Mucosa of stomach (tissue), 1 donor: Measurements from ENCODE around the gene XPNPEP2.
"Not testable (repeated sequence)": the region's sequence is repeated elsewhere in the genome, so short reads cannot be mapped to it uniquely, and the experiment has no call there.

Experiments used
- H3K27me3 ChIP-seq: one replicate; pipeline ENCODE4 v1.7.0; 2013; ENCODE audit warnings: mild to moderate bottlenecking, low read length; ENCODE audit not compliant: control insufficient read depth, insufficient read depth
- H3K36me3 ChIP-seq: one replicate; pipeline ENCODE4 v1.7.0; 2013; ENCODE audit warnings: low read length; ENCODE audit not compliant: control insufficient read depth, insufficient read depth
- H3K4me1 ChIP-seq: one replicate; pipeline ENCODE4 v1.7.0; 2013; ENCODE audit warnings: mild to moderate bottlenecking, low read length; ENCODE audit not compliant: control insufficient read depth, insufficient read depth
- H3K4me3 ChIP-seq: one replicate; pipeline ENCODE4 v1.7.0; 2013; ENCODE audit warnings: low read length
- H3K9ac ChIP-seq: one replicate; pipeline ENCODE4 v1.7.0; 2013; ENCODE audit warnings: mild to moderate bottlenecking, low read length, moderate library complexity
- H3K9me3 ChIP-seq: one replicate; pipeline ENCODE4 v1.7.0; 2013; ENCODE audit warnings: mild to moderate bottlenecking, low read length, moderate library complexity; ENCODE audit not compliant: control insufficient read depth
- donor health status: Pancreatic carcinoma.

Gene XPNPEP2

DNA sequence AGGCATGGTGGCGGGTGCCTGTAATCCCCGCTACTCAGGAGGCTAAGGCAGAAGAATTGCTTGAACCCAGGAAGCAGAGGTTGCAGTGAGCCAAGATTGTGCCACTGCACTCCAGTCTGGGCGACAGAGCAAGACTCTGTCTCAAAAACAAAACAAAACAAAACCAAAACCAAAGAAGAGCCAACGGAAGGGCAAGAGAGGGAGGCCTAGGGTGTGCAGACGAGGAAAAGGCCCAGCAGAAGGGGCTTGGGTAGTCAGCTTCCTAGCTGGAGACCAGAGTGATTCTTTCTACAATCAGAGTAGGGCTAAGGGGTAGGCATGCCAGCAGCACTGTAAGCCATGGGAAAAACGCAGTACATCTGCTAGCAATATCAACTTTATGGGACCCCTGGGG is 4.0 kb downstream of the XPNPEP2 start:
- not testable (repeated sequence) for H3K27me3 ChIP-seq, H3K9ac ChIP-seq, H3K36me3 ChIP-seq, H3K4me1 ChIP-seq, H3K9me3 ChIP-seq, H3K4me3 ChIP-seq

DNA sequence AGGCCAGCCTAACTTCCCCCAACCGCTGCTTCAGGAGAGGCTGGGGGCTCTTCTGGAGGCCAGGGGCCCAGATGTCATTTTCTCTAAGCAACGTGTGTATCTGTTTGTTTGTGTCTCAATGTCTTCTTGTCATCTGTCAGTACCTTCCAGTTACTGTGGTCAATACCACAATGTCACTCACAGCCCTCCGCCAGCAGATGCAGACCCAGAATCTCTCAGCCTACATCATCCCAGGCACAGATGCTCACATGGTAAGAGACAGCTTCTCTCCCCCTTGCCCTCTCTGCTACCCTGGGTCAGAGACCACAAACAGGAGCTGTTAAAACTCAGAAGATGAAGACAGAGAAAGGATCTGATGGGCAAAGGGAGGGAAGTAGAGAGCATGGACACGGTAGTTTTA is 5.0 kb downstream of the XPNPEP2 start:
- Histone ChIP-seq H3K4me3 (no peak overlapping the region), H3K27me3 (no peaks in the 10 kb centered on the region), H3K9me3 (no peaks in the 10 kb centered on the region), H3K9ac (no peak overlapping the region), H3K36me3 (no peaks in the 10 kb centered on the region), H3K4me1 (no peaks in the 10 kb centered on the region)

GRCh38 chrX:129744861-129745321 is 6.1 kb downstream of the XPNPEP2 start:
- Histone ChIP-seq H3K9me3 (no peaks in the 10 kb centered on the region), H3K27me3 (no peaks in the 10 kb centered on the region), H3K9ac (no peak overlapping the region), H3K4me3 (no peak overlapping the region), H3K4me1 (no peaks in the 10 kb centered on the region), H3K36me3 (no peaks in the 10 kb centered on the region)

DNA sequence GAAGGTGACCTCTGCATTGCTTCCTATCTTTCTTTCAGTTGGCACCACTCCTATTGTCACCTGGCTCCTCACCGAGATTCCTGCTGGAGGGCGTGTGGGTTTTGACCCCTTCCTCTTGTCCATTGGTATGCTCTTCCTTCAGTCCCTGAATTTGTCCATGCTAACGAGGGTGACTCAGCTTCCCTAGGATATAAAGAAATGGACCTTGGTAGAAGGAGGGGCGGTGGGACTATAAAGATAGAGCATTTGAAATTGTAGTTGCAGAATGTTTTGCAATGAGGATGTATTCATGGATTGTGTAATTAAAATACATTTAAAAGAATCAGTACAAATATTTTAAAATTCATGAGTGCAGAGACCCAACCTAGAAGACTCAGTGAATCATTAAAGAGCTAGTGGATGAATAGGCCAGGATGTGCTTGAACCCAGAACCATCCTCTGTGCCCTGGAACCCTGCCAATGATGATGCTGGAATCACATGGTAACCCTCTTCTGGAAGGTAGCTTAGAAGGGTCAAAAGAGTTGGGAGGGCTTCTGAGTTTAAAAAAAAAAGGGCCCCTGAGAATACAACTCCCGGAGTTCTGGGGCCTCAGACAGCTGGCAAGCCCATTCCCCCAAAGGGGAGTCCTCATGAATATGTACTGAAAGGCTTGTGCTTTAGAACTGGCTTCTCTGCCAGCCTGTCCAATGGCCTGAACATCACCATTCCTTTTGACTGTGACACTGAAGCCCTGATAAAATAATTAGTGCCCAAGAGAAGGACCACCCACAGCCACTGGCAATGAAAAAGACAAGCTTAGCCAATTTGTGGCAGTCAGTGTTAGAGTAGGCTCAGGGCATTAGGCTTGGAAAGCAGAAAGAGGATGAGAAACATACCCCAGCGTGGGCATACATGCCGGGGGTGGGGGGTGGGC is 8.0 kb downstream of the XPNPEP2 start:
- H3K27me3 ChIP-seq: no peaks in the 10 kb centered on the region
- H3K4me1 ChIP-seq: no peaks in the 10 kb centered on the region
- no peak overlapping the region for H3K9ac ChIP-seq
- no peak overlapping the region for H3K4me3 ChIP-seq
- no peaks in the 10 kb centered on the region for H3K36me3 ChIP-seq
- no peaks in the 10 kb centered on the region for H3K9me3 ChIP-seq

DNA sequence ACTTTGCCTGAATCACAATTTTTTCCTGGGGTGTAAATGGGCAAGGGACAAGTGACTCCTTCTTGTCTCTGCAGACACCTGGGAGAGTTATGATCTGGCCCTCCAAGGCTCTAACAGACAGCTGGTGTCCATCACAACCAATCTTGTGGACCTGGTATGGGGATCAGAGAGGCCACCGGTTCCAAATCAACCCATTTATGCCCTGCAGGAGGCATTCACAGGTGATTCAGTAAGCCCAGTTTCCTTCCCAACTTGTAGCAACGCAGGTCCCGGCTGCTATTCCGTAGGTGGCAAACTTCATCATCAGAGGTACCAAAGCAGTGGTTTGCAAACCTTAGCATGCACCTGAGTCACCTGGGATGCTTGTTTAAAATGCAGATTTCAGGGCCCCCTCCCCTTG is 8.8 kb downstream of the XPNPEP2 start:
- H3K27me3 ChIP-seq: no peaks in the 10 kb centered on the region
- no peaks in the 10 kb centered on the region for H3K4me1 ChIP-seq
- no peaks in the 10 kb centered on the region for H3K36me3 ChIP-seq
- H3K9me3 ChIP-seq: no peaks in the 10 kb centered on the region
- H3K4me3 ChIP-seq: no peak overlapping the region
- no peak overlapping the region for H3K9ac ChIP-seq

- no peak overlapping the region for H3K9ac ChIP-seq
- no peaks in the 10 kb centered on the region for H3K36me3 ChIP-seq
- no peaks in the 10 kb centered on the region for H3K27me3 ChIP-seq
- H3K9me3 ChIP-seq: no peaks in the 10 kb centered on the region
- no peak overlapping the region for H3K4me3 ChIP-seq
- no peaks in the 10 kb centered on the region for H3K4me1 ChIP-seq
These were observed 9.5 kb downstream of the XPNPEP2 start for GRCh38 chrX:129748305-129748704.

DNA sequence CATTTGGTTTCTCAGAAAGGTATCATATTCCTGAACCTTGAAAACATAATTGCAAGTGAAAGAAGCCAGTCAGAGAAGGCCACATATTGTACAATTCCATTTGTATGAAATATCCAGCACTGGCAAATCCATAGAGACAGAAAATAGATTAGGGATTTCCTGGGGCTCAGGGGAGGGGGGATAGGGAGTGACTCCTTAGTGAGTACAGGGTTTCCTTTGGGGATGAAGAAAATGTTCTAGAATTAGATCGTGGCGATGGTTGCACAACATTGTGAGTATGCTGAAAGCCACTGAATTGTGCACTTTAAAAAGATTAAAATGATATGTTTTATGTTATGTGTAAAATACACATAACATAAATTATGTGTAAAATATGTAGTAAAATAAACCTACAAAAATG is 10.3 kb downstream of the XPNPEP2 start:
- Histone ChIP-seq H3K36me3 (no peaks in the 10 kb centered on the region), H3K4me3 (no peak overlapping the region), H3K9me3 (no peaks in the 10 kb centered on the region), H3K4me1 (no peaks in the 10 kb centered on the region), H3K27me3 (no peaks in the 10 kb centered on the region), H3K9ac (no peak overlapping the region)

- Histone ChIP-seq H3K36me3 (no peaks in the 10 kb centered on the region), H3K9ac (no peak overlapping the region), H3K9me3 (no peaks in the 10 kb centered on the region), H3K4me1 (no peaks in the 10 kb centered on the region), H3K27me3 (no peaks in the 10 kb centered on the region), H3K4me3 (no peak overlapping the region)
These were observed 12.2 kb downstream of the XPNPEP2 start for GRCh38 chrX:129750971-129751370.

- Histone ChIP-seq H3K4me3 (no peak overlapping the region), H3K27me3 (no peaks in the 10 kb centered on the region), H3K36me3 (no peaks in the 10 kb centered on the region), H3K9me3 (no peaks in the 10 kb centered on the region), H3K9ac (no peak overlapping the region), H3K4me1 (peaks cover 3% of the 10 kb centered on the region)
These were observed 15.6 kb downstream of the XPNPEP2 start for GRCh38 chrX:129754056-129755024.

- Histone ChIP-seq H3K4me3 (no peak overlapping the region), H3K27me3 (no peaks in the 10 kb centered on the region), H3K9me3 (no peaks in the 10 kb centered on the region), H3K4me1 (peaks cover 8% of the 10 kb centered on the region), H3K9ac (no peak overlapping the region), H3K36me3 (no peaks in the 10 kb centered on the region)
These were observed 17.2 kb downstream of the XPNPEP2 start for GRCh38 chrX:129755779-129756650.

DNA sequence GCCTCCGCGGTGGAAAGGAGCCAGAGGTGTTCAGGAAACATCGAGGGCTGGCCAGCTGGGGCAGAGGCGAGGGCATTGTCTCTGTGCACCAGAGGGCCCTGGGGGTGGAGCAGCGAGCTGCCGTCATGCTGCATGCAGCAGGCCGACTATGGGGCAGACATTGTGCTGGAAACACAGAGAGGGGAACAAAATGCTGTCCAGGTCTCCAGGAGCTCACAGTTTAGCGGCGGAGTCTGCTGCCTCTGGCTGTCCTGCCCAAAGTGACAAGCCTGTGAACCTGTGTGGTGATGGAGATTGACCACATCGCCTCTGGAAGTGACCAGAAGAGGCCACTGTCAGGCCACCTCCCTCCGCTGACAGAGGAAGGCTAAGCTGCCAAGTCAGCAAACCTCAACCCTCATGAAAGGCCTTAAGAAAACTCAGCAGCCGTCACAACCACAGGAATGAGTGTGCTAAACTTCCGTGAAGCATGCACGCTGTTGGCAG is 20.8 kb downstream of the XPNPEP2 start:
- H3K9ac ChIP-seq: no peak overlapping the region

More for the DNA sequence above, 20.8 kb downstream of the XPNPEP2 start:
- Histone ChIP-seq H3K27me3 (no peaks in the 10 kb centered on the region), H3K9me3 (no peaks in the 10 kb centered on the region), H3K36me3 (no peaks in the 10 kb centered on the region), H3K4me1 (peaks cover 8% of the 10 kb centered on the region), H3K4me3 (no peak overlapping the region)
